Calu3 (cell line): ENCODE data around the gene ATP5PF. TPM values are rescaled to one million over a fixed set of nuclear protein-coding genes. Genes with fewer than 3 reads are reported as not detected.

Source experiments
- BruUV-seq: library from RNA; stranded (reverse); fragments of 400-500 nt; replicated peaks from 2 replicates; lab custom pipeline; 2021; lab: Mats Ljungman, UMichigan
- CTCF ChIA-PET: fragments of 300-600 bp; sonication (Branson Sonifier 250); formaldehyde crosslinking; loops from one replicate; lab custom pipeline; 2022; ENCODE audit warnings: antibody characterized with exemption; lab: Charles Lee
- DNase-seq: peaks from one replicate; pipeline ENCODE4 v3.0.0; 2022
- H3K27ac Mint-ChIP-seq: one replicate; pipeline ENCODE4 v1.8.0; 2022; ENCODE audit warnings: mixed read lengths; ENCODE audit not compliant: unreplicated experiment
- H3K27me3 Mint-ChIP-seq: one replicate; pipeline ENCODE4 v1.8.0; 2022; ENCODE audit warnings: mixed read lengths; ENCODE audit not compliant: unreplicated experiment
- H3K36me3 Mint-ChIP-seq: one replicate; pipeline ENCODE4 v1.8.0; 2022; ENCODE audit warnings: mild to moderate bottlenecking, moderate library complexity, mixed read lengths; ENCODE audit not compliant: insufficient read depth, unreplicated experiment
- H3K4me1 Mint-ChIP-seq: one replicate; pipeline ENCODE4 v1.8.0; 2022; ENCODE audit warnings: mild to moderate bottlenecking, low read depth, mixed read lengths; ENCODE audit not compliant: unreplicated experiment
- H3K4me3 Mint-ChIP-seq: one replicate; pipeline ENCODE4 v1.8.0; 2022; ENCODE audit warnings: mild to moderate bottlenecking, low read depth, moderate library complexity, mixed read lengths; ENCODE audit not compliant: unreplicated experiment
- H3K9me3 Mint-ChIP-seq: one replicate; pipeline ENCODE4 v1.8.0; 2022; ENCODE audit warnings: low read depth, mixed read lengths; ENCODE audit not compliant: unreplicated experiment
- intact Hi-C: fragments of 100-400 bp; cut with micrococcal nuclease; formaldehyde crosslinking; loops from one replicate; pipeline ENCODE4 v1.10.0; 2022; ENCODE audit not compliant: unreplicated experiment
- total RNA-seq: library from RNA; stranded (reverse); gene quantifications from 2 replicates; pipeline ENCODE4 v1.2.3, GENCODE V29; 2022
- TF ChIP-seq, protein P1 (sequence below): fragments of 200-600 bp; IDR thresholded peaks from one replicate; pipeline ENCODE4 v1.8.0; 2022; ENCODE audit warnings: antibody characterized with exemption; ENCODE audit not compliant: unreplicated experiment

Gene ATP5PF
- total RNA-seq, 1 experiment from 2014 or later, result 95.2 TPM

DNA sequence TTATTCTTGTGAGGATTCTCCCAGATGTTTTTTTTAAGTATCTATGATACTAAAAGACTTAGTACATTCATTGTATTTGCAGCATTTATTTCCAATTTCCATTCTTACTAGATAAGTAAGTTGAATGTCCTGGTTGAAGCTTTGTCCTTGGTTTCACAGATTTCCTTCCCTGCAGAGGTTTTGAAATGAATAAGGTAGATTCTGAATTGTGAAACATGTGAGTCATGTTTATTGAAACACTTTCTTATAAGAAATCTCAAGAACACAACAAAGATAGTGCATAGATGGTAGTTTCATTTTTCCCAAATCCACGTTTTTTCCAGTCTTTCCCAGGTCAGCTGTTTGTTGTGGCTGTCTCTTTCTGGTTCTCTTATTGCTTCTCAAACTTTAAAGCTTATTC is 24.9 kb upstream of the ATP5PF start:
- Mint-ChIP-seq H3K4me1 (no peaks in the 10 kb centered on the region), H3K9me3 (no peaks in the 10 kb centered on the region), H3K36me3 (peaks cover 5% of the 10 kb centered on the region), H3K4me3 (no peak overlapping the region), H3K27ac (no peak overlapping the region), H3K27me3 (no peaks in the 10 kb centered on the region)
- CTCF ChIA-PET, result no interaction called here
- DNase-seq, result no peak
- no TSS peak for BruUV-seq
- TF ChIP-seq, protein P1, sequence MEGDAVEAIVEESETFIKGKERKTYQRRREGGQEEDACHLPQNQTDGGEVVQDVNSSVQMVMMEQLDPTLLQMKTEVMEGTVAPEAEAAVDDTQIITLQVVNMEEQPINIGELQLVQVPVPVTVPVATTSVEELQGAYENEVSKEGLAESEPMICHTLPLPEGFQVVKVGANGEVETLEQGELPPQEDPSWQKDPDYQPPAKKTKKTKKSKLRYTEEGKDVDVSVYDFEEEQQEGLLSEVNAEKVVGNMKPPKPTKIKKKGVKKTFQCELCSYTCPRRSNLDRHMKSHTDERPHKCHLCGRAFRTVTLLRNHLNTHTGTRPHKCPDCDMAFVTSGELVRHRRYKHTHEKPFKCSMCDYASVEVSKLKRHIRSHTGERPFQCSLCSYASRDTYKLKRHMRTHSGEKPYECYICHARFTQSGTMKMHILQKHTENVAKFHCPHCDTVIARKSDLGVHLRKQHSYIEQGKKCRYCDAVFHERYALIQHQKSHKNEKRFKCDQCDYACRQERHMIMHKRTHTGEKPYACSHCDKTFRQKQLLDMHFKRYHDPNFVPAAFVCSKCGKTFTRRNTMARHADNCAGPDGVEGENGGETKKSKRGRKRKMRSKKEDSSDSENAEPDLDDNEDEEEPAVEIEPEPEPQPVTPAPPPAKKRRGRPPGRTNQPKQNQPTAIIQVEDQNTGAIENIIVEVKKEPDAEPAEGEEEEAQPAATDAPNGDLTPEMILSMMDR, result no peak
- intact Hi-C loops, result no loop called here

DNA sequence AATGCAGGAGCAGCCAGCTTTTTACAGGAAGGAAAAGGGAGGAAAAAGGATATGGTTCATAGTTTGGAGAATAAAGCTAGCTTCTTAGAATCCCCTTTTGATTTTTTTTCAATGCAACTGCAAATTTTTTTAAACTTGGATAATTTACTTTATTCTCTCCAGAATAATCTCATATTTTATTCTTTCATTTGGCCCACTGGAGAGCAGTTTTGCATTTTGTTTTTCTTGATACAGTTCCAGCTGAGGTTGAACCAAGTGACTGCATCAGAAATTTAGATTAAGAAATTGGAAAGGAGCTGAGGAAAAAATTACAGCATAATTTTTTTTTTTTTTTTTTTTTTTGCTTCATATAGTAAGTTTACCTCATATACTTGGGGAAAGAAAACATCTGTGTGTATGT is 22.8 kb upstream of the ATP5PF start:
- peaks cover 5% of the 10 kb centered on the region for H3K36me3 Mint-ChIP-seq
- H3K4me1 Mint-ChIP-seq, result no peaks in the 10 kb centered on the region
- no peak overlapping the region for H3K4me3 Mint-ChIP-seq
- H3K9me3 Mint-ChIP-seq, result no peaks in the 10 kb centered on the region
- CTCF ChIA-PET, result no interaction called here
- H3K27ac Mint-ChIP-seq, result no peak overlapping the region
- DNase-seq, result no peak
- no TSS peak for BruUV-seq
- TF ChIP-seq, protein P1, result no peak
- intact Hi-C loops, result no loop called here
- H3K27me3 Mint-ChIP-seq, result no peaks in the 10 kb centered on the region

DNA sequence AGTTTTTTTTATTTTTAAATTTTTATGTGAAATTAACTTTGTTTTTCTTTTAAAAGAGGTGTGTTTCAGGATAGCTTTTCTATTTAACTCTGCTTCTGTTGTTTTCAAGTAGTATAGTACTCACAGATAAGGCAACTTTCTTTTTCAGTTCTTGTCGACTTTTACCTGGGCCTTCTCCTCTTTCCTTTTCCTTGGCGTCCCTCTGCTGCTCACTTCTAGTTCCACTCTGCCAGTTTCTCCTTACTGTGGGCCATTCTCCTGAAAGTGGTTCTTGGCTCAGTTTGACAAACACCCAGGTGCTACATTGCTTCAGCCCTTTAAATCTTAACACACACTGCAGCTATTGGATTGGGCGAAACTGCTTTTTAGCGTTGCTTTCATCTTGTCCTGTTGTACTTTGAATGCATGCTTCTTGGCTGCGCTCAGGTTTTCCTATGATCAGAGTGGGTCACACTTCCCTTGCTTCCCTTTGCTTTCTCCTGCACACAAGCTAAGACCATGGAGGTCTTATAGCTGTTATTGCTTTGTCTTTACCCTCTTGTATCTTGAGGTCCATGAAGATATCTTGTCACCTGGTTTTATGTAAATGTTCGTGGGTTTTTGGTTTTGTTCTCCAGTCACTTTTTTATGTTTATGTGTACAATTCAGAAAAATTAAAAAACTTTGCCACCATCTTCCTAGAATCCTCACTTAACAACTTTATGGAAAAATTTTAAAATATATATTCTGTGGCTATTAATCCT is 21.7 kb upstream of the ATP5PF start:
- no peak for DNase-seq
- intact Hi-C loops, result no loop called here
- no peak overlapping the region for H3K4me3 Mint-ChIP-seq
- H3K27ac Mint-ChIP-seq, result no peak overlapping the region
- H3K9me3 Mint-ChIP-seq, result no peaks in the 10 kb centered on the region
- H3K4me1 Mint-ChIP-seq, result no peaks in the 10 kb centered on the region
- no TSS peak for BruUV-seq
- peaks cover 5% of the 10 kb centered on the region for H3K36me3 Mint-ChIP-seq
- H3K27me3 Mint-ChIP-seq, result no peaks in the 10 kb centered on the region
- TF ChIP-seq, protein P1, result no peak
- CTCF ChIA-PET, result no interaction called here

- no peak for DNase-seq
- TF ChIP-seq, protein P1, result no peak
- H3K27me3 Mint-ChIP-seq, result no peaks in the 10 kb centered on the region
- peaks cover 4% of the 10 kb centered on the region for H3K36me3 Mint-ChIP-seq
- intact Hi-C loops, result no loop called here
- no TSS peak for BruUV-seq
- no peaks in the 10 kb centered on the region for H3K9me3 Mint-ChIP-seq
- no peak overlapping the region for H3K27ac Mint-ChIP-seq
- CTCF ChIA-PET, result no interaction called here
- H3K4me1 Mint-ChIP-seq, result no peaks in the 10 kb centered on the region
- no peak overlapping the region for H3K4me3 Mint-ChIP-seq
Observed at GRCh38 chr21:25752416-25752815, 17.7 kb upstream of the ATP5PF start.
